GM12875 (cell line): ENCODE measurements around the gene ATG4B.

ENCODE experiments used
- H3K4me3 ChIP-seq: one replicate; pipeline ENCODE4 v1.5.1; 2011; ENCODE audit warnings: low read depth, low read length, control low read depth
- TF ChIP-seq, protein P1 (sequence below): IDR thresholded peaks from 2 replicates; pipeline ENCODE4 v1.5.1; 2011; ENCODE audit warnings: low read depth, mild to moderate bottlenecking, control low read depth, inconsistent platforms, low read length, moderate library complexity, borderline replicate concordance; ENCODE audit not compliant: insufficient read depth

ATG4B gene

DNA sequence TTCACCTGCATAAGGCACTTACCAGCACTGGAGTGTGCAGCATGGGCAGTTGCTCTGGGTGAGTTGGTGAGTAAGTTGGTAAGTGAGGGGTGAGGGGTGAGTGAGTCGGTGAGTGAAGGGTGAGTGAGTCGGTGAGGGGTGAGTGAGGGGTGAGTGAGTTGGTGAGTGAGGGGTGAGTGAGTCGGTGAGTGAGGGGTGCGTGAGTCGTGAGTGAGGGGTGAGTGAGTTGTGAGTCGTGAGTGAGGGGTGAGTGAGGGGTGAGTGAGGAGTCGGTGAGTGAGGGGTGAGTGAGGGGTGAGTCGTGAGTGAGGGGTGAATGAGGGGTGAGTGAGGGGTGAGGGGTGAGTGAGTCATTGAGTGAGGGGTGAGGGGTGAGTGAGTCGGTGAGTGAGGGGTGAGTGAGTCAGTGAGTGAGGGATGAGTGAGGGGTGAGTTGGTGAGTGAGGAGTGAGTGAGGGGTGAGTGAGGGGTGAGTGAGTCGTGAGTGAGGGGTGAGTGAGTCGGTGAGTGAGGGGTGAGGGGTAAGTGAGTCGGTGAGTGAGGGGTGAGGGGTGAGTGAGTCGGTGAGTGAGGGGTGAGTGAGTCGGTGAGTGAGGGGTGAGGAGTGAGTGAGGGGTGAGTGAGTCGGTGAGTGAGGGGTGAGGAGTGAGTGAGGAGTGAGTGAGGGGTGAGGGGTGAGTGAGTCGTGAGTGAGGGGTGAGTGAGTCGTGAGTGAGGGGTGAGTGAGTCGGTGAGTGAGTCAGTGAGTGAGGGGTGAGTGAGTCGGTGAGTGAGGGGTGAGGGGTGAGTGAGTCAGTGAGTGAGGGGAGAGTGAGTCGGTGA is 17.7 kb upstream of the ATG4B start:
- H3K4me3 ChIP-seq: no peak overlapping the region
- TF ChIP-seq, protein P1, sequence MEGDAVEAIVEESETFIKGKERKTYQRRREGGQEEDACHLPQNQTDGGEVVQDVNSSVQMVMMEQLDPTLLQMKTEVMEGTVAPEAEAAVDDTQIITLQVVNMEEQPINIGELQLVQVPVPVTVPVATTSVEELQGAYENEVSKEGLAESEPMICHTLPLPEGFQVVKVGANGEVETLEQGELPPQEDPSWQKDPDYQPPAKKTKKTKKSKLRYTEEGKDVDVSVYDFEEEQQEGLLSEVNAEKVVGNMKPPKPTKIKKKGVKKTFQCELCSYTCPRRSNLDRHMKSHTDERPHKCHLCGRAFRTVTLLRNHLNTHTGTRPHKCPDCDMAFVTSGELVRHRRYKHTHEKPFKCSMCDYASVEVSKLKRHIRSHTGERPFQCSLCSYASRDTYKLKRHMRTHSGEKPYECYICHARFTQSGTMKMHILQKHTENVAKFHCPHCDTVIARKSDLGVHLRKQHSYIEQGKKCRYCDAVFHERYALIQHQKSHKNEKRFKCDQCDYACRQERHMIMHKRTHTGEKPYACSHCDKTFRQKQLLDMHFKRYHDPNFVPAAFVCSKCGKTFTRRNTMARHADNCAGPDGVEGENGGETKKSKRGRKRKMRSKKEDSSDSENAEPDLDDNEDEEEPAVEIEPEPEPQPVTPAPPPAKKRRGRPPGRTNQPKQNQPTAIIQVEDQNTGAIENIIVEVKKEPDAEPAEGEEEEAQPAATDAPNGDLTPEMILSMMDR: no peak

DNA sequence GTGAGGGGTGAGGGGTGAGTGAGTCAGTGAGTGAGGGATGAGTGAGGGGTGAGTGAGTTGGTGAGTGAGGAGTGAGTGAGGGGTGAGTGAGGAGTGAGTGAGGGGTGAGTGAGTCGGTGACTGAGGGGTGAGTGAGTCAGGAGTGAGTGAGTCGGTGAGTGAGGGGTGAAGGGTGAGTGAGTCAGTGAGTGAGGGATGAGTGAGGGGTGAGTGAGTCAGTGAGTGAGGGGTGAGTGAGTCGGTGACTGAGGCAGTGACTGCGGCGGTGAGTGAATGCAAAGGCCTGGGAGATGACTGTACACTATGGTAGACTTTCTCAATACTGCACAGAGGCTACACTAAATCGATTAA is 17.1 kb upstream of the ATG4B start:
- no peak overlapping the region for H3K4me3 ChIP-seq
- TF ChIP-seq, protein P1: no peak

DNA sequence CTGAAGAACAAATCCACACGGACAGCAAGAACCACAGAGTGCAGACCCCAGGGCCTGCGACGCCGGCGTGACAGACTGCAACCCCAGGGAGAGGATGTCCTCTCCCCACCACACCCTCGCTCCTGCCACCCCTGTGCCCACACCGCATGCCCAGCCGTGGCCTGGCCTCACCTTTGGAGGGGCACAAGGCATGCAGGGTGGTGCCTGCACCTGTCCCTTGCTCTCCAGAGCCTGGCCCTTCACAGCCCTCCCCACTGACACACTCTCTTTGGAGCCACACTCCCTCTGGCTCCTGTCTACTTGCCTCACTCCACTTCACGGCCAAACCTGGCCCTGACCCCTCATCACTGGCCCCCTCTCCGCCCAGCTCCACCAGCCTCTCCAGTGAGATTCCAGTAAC is 9.8 kb upstream of the ATG4B start:
- TF ChIP-seq, protein P1: no peak
- H3K4me3 ChIP-seq: no peak overlapping the region

DNA sequence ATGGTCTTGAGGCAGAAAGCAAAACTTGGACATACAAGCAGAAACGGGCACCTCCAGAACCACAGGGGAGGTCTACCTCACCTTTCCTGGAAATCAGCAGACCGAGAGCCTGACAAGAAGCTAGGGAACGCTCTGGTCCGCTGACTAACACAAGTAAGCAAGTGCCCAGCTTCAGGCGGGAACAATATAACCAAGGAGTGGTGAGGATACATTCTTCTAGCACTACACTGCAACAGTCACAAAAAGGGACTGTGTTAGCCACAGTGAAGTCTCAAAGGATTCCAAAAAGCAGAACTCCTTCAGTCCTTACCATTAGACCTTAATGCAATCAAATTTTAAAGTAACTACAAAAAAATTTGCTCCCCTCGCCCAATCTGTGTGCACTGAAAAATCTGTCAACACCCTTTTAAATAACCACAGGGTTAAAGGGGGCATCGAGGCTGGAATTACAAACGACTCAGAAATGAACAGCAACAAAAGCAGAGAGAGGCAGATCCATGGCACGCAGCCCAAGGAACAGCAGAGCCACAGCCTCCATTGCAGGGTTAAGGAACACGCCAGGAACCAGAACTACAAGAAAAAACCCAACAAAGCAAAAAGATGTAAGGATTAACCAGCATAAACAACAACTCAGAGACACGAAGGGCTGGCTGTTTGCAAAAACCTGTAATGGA is 7.6 kb upstream of the ATG4B start:
- no peak overlapping the region for H3K4me3 ChIP-seq
- TF ChIP-seq, protein P1: no peak

DNA sequence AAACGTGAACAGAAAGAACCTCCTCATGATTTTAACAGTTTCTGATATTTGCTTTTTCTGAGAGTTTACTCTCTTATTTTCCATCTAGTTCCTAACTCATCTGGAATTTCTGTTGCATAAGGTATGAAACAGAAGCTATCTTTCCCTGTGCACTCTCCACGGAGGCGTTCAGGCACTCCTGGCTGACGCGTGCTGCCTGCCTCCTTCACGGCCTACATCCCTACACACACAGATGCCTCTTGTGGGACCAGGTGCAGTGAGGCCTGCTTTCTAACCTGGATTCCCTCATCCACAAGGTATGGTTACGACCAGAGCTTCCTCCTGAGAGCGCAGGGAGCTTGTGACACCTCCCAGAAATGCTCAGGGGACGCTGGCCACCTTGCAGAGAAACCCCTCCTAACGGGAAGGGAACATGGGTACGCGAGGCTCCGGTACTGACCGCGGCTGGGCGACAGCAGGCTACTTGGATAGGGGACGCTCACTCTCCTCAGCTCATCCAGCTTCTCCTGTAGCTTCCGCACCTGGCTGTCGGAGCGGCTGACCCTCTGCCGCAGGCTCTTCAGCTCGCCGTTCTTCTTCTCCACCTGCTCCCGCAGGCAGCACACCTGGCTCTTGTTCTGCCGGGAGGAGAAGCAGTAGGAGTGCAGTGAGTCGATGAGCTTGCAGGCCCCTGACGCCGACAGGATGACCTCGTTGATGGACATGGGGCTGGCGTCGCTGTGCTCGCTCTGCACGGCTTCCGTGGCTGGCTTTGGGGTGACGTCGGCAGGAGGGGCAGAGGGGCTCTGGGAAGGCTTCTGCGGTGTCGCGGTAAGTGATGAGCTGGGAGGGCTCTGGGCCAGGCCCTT is 4.8 kb upstream of the ATG4B start:
- no peak overlapping the region for H3K4me3 ChIP-seq
- TF ChIP-seq, protein P1: no peak

DNA sequence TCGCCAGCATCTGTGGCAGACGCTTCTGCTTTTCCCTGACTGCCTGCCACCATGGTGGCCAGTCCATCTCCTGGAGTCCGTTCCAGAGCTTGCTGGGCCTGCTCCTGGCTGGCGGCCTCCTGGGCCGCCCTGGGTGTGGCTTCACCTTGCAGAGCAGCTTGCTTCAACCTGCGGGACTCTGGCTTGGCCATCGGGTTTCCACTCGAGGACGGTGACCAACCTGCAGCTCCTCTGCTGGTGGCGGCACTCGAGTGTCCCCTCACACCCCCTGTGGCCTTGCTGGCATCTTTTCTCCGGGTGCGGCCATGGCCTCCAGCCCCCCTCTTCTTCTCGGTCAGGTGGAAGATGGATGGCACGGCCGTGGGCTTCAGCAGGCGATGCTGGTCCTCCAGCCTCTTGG is 3.9 kb upstream of the ATG4B start:
- H3K4me3 ChIP-seq: no peak overlapping the region
- TF ChIP-seq, protein P1: no peak
